GM12878 (cell line): ENCODE results near the gene KLHL25. TPM values are rescaled to one million over a fixed set of nuclear protein-coding genes. Genes with fewer than 3 reads are reported as not detected.

Source experiments
- ATAC-seq: fragments of 200-7000 bp; cut with Tn5 transposase; 3 replicates; pipeline ENCODE4 v1.9.1; 2020; ENCODE audit warnings: mild to moderate bottlenecking, moderate library complexity
- BruUV-seq: library from RNA; stranded (reverse); fragments of 400-500 nt; replicated peaks from 2 replicates; lab custom pipeline; 2021; lab: Mats Ljungman, UMichigan
- CTCF ChIA-PET: fragments of 300-600 bp; sonication (Branson Sonifier 250); formaldehyde crosslinking; extraction: SDS; loops from one replicate; lab custom pipeline; 2021; ENCODE audit warnings: inconsistent platforms; lab: Yijun Ruan, JAX
- POLR2A ChIA-PET: fragments of 350-600 bp; formaldehyde crosslinking; extraction: SDS; loops from one replicate; lab custom pipeline; 2021; ENCODE audit warnings: inconsistent platforms; lab: Charles Lee
- RAD21 ChIA-PET: fragments of 300-600 bp; sonication (Branson Sonifier 250); formaldehyde crosslinking; loops from one replicate; lab custom pipeline; 2023; ENCODE audit warnings: antibody characterized with exemption; ENCODE audit not compliant: unreplicated experiment; lab: Charles Lee
- SMC1A ChIA-PET: fragments of 300-600 bp; sonication (Branson Sonifier 250); formaldehyde crosslinking; loops from one replicate; lab custom pipeline; 2023; ENCODE audit not compliant: unreplicated experiment, uncharacterized antibody; lab: Charles Lee
- DNase-seq: peaks from one replicate; pipeline ENCODE4 v3.0.0-alpha.2; 2011; ENCODE audit warnings: low read depth, low spot score
- FAIRE-seq: peaks from 3 replicates; lab custom pipeline; 2011; peaks lifted over from hg19 to GRCh38; lab: Jason Lieb, UNC
- H2AFZ ChIP-seq: 2 replicates; pipeline ENCODE4 v1.6.0; 2011; ENCODE audit warnings: low read depth, low read length, control low read depth; ENCODE audit not compliant: control insufficient read depth
- H3K27ac ChIP-seq: 2 replicates; pipeline ENCODE4 v1.5.1; 2011; ENCODE audit warnings: control low read depth; ENCODE audit not compliant: control insufficient read depth, insufficient read depth
- H3K27me3 ChIP-seq, 2 experiments: replicated peaks in 1 of 2; 2 replicates each; pipeline versions ENCODE4 v1.6.0 to v1.6.1; 2011; ENCODE audit warnings: low read length in 1 of 2; ENCODE audit not compliant: control insufficient read depth in 2 of 2, insufficient read depth in 2 of 2
- H3K36me3 ChIP-seq, 2 experiments: 2 replicates each; pipeline ENCODE4 v1.5.1; 2011; ENCODE audit warnings: low read length in 1 of 2; ENCODE audit not compliant: control insufficient read depth in 2 of 2, insufficient read depth in 2 of 2
- H3K4me1 ChIP-seq: 2 replicates; pipeline ENCODE4 v1.6.1; 2011; ENCODE audit warnings: mild to moderate bottlenecking, low read length, moderate library complexity, mixed read lengths; ENCODE audit not compliant: control insufficient read depth, insufficient read depth
- H3K4me2 ChIP-seq: 2 replicates; pipeline ENCODE4 v1.6.0; 2011; ENCODE audit warnings: control low read depth; ENCODE audit not compliant: control insufficient read depth, insufficient read depth
- H3K4me3 ChIP-seq: fragments of 200-600 bp; sonication (generic); 2 replicates; pipeline ENCODE4 v1.5.1; 2016
- H3K79me2 ChIP-seq: 2 replicates; pipeline ENCODE4 v1.6.0; 2011; ENCODE audit warnings: low read length; ENCODE audit not compliant: control insufficient read depth, insufficient read depth
- H3K9ac ChIP-seq: 2 replicates; pipeline ENCODE4 v1.8.0; 2011; ENCODE audit warnings: low read length, control low read depth, mixed read lengths; ENCODE audit not compliant: control insufficient read depth, insufficient read depth
- H3K9me3 ChIP-seq: replicated peaks from 3 replicates; pipeline ENCODE4 v1.5.1; 2011; ENCODE audit warnings: mild to moderate bottlenecking, low read length; ENCODE audit not compliant: control insufficient read depth, insufficient read depth
- H4K20me1 ChIP-seq: 2 replicates; pipeline ENCODE4 v1.6.0; 2011; ENCODE audit not compliant: control insufficient read depth, insufficient read depth
- CBFB ChIP-seq: IDR thresholded peaks from 2 replicates; pipeline ENCODE4 v1.6.1; 2016; ENCODE audit warnings: antibody characterized with exemption, low read depth
- CREB1 ChIP-seq: IDR thresholded peaks from 2 replicates; pipeline ENCODE4 v1.6.1; 2012; ENCODE audit warnings: low read depth, mild to moderate bottlenecking, inconsistent platforms
- EZH2 ChIP-seq: IDR thresholded peaks from 2 replicates; pipeline ENCODE4 v1.6.1; 2012; ENCODE audit warnings: low read depth, mild to moderate bottlenecking, control low read depth, inconsistent platforms, low read length, borderline replicate concordance; ENCODE audit not compliant: control insufficient read depth
- GABPA ChIP-seq: IDR thresholded peaks from 2 replicates; pipeline ENCODE4 v1.6.1; 2014; ENCODE audit warnings: antibody characterized with exemption, low read depth, mild to moderate bottlenecking, inconsistent platforms
- NFYA ChIP-seq: IDR thresholded peaks from 2 replicates; pipeline ENCODE4 v1.6.1; 2011; ENCODE audit warnings: low read depth, mild to moderate bottlenecking, low read length, improper control_type of control experiment, borderline replicate concordance
- NKRF ChIP-seq: fragments of 450-650 bp; conservative IDR thresholded peaks from 2 replicates; pipeline ENCODE4 v1.6.1; 2017; ENCODE audit warnings: mild to moderate bottlenecking, moderate library complexity
- NR2C1 ChIP-seq: fragments of 450-650 bp; IDR thresholded peaks from 2 replicates; pipeline ENCODE4 v1.6.1; 2017; ENCODE audit warnings: antibody characterized with exemption, mild to moderate bottlenecking, moderate library complexity
- NRF1 ChIP-seq: conservative IDR thresholded peaks from 2 replicates; pipeline ENCODE4 v1.6.1; 2011; ENCODE audit warnings: mild to moderate bottlenecking, low read depth, low read length, improper control_type of control experiment
- PKNOX1 ChIP-seq: fragments of 450-650 bp; IDR thresholded peaks from 2 replicates; pipeline ENCODE4 v1.6.1; 2016; ENCODE audit warnings: mild to moderate bottlenecking
- POU2F2 ChIP-seq: IDR thresholded peaks from 3 replicates; pipeline ENCODE4 v1.6.1; 2011; ENCODE audit warnings: low read depth, mild to moderate bottlenecking, low read length, borderline replicate concordance
- RFX5 ChIP-seq: IDR thresholded peaks from 2 replicates; pipeline ENCODE4 v1.6.1; 2011; ENCODE audit warnings: low read depth, low read length, improper control_type of control experiment
- SMAD5 ChIP-seq: IDR thresholded peaks from 2 replicates; pipeline ENCODE4 v1.6.1; 2016; ENCODE audit warnings: antibody characterized with exemption, low read depth
- SUZ12 ChIP-seq: fragments of 200-600 bp; sonication (generic); IDR thresholded peaks from one replicate; pipeline ENCODE4 v1.6.1; 2018; ENCODE audit warnings: antibody characterized with exemption, mild to moderate bottlenecking; ENCODE audit not compliant: unreplicated experiment
- USF2 ChIP-seq: IDR thresholded peaks from 2 replicates; pipeline ENCODE4 v1.6.1; 2011; ENCODE audit warnings: low read depth, low read length, improper control_type of control experiment, borderline replicate concordance
- ZNF592 ChIP-seq: fragments of 450-650 bp; IDR thresholded peaks from 2 replicates; pipeline ENCODE4 v1.6.1; 2017; ENCODE audit warnings: mild to moderate bottlenecking, moderate library complexity
- WGBS: methylation state at CpG from one replicate; pipeline ENCODE4 v1.1.6; 2016; ENCODE audit warnings: low lambda C conversion rate; ENCODE audit not compliant: insufficient replicate concordance, insufficient coverage; ENCODE audit errors: missing lambda C conversion rate; 5-methylcytosine and 5-hydroxymethylcytosine counted together
- in situ Hi-C: fragments of 300-500 bp; cut with MboI; formaldehyde crosslinking; loops from 9 replicates; pipeline ENCODE4 v1.14.3; 2018; ENCODE audit warnings: mixed read lengths
- intact Hi-C: fragments of 100-400 bp; cut with micrococcal nuclease; formaldehyde crosslinking; loops from one replicate; pipeline ENCODE4 v1.14.2; 2022; ENCODE audit not compliant: unreplicated experiment
- polyA plus RNA-seq, 11 experiments: library from polyadenylated mRNA; depleted of rRNA in 4 of 11; unstranded in 6 of 11; stranded (reverse) in 5 of 11; fragments of >200 nt; fragmentation: Nextera tagmentation in 4 of 11; fragmentation: Illumina TruSeq in 1 of 11; extraction: Ambion mirVana in 4 of 11; extraction: Trizol in 1 of 11; gene quantifications; 1 replicate in 1 of 11; 2 replicates in 10 of 11; pipeline versions ENCODE4 v1.2.1 to v1.2.3, GENCODE V29; 2011 to 2016; ENCODE audit warnings: inconsistent platforms in 2 of 11, missing spikeins in 2 of 11, low read depth in 1 of 11
- total RNA-seq, 4 experiments: library from RNA; depleted of rRNA in 3 of 4; stranded (reverse); fragments of >200 nt in 3 of 4; fragmentation: Illumina TruSeq in 1 of 4; extraction: Trizol in 1 of 4; gene quantifications; 2 replicates each; pipeline versions ENCODE4 v1.2.1 to v1.2.3, GENCODE V29; 2013 to 2021

KLHL25 gene
- total and polyA plus RNA-seq, 10 of the 15 experiments (the other 5 are each of a cell fraction or from before 2014, with no cell fraction given): 0.04 to 3.0 (median 2.1) TPM; not detected in 1

- TF ChIP-seq ZNF592 (no peak), PKNOX1 (no peak), SMAD5 (no peak), RFX5 (no peak), NRF1 (no peak)
- TF ChIP-seq, all 136 proteins: peak for 0
These were observed 13.6 kb downstream of the KLHL25 start (continued) for GRCh38 chr15:85781099-85781498.

- in situ Hi-C loops: no loop called here
- CTCF ChIA-PET: no interaction called here
- TF ChIP-seq SUZ12: no peak
- no peak for TF ChIP-seq CREB1
- TF ChIP-seq GABPA: no peak
- TF ChIP-seq CBFB: no peak
- TF ChIP-seq NFYA: no peak
- TF ChIP-seq EZH2: no peak
- TF ChIP-seq USF2: no peak
- TF ChIP-seq NKRF: no peak
- no peak for TF ChIP-seq POU2F2
- no peak for TF ChIP-seq NR2C1
These were observed 14.3 kb downstream of the KLHL25 start for GRCh38 chr15:85780225-85780985.

More at GRCh38 chr15:85780225-85780985, 14.3 kb downstream of the KLHL25 start:
- ATAC-seq: no peak
- H3K4me3 ChIP-seq: no peak overlapping the region
- 70% methylated on average over 8 of the region's 8 CpGs for whole genome bisulfite sequencing
- no peak overlapping the region for H3K27ac ChIP-seq
- no peak overlapping the region for H3K4me2 ChIP-seq
- no peaks in the 10 kb centered on the region; the same call in 1 of the 2 replicates for H4K20me1 ChIP-seq
- no TSS peak for BruUV-seq
- DNase-seq: no peak
- intact Hi-C loops: no loop called here
- no peak overlapping the region for H2AFZ ChIP-seq
- SMC1A ChIA-PET: no interaction called here
- RAD21 ChIA-PET: no interaction called here
- H3K79me2 ChIP-seq: no peaks in the 10 kb centered on the region
- H3K4me1 ChIP-seq: peaks cover 3% of the 10 kb centered on the region
- no peaks in the 10 kb centered on the region for H3K27me3 ChIP-seq
- no peaks in the 10 kb centered on the region for H3K36me3 ChIP-seq
- FAIRE-seq: no peak
- POLR2A ChIA-PET: no interaction called here
- no peaks in the 10 kb centered on the region for H3K9me3 ChIP-seq
- no peak overlapping the region for H3K9ac ChIP-seq
